Measurements from ENCODE around the gene RHEB. TPM values are rescaled to one million over a fixed set of nuclear protein-coding genes. Genes with fewer than 3 reads are reported as not detected.

Gene RHEB
- total RNA-seq, 4 donors from 2014 or later = 41.2 to 64.4 (median 53.5) TPM

DNA sequence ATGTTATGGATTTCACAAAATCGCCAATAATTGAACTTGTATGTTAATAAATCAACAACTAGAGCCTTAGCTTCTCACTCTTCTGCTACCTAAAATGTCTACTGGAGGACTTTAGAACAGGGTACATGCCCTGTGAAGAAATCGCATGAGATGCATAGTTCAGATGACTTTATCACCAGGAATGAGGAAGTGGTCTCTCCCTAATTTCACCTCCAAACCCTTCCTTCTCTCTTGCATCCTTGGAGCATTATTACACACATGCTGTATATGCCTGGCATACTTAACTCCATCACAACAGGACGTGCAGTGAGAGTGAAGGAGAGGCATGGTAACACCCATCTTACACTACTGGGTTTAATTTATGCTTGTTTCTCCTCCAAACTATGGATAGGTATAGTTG is 27.8 kb downstream of the RHEB start:
- no peak for DNase-seq (ENCODE audit: low spot score in 2 of 2)
- intact Hi-C loops (cut with DNase I; ENCODE audit: low total_unique reads) = no loop called here
- no peak overlapping the region for H3K4me3 ChIP-seq (ENCODE audit: low read depth, poor library complexity, severe bottlenecking)
- 73 to 88% methylated on average over 3 of the region's 3 CpGs for WGBS, 2 donors
- TF ChIP-seq, protein P1, sequence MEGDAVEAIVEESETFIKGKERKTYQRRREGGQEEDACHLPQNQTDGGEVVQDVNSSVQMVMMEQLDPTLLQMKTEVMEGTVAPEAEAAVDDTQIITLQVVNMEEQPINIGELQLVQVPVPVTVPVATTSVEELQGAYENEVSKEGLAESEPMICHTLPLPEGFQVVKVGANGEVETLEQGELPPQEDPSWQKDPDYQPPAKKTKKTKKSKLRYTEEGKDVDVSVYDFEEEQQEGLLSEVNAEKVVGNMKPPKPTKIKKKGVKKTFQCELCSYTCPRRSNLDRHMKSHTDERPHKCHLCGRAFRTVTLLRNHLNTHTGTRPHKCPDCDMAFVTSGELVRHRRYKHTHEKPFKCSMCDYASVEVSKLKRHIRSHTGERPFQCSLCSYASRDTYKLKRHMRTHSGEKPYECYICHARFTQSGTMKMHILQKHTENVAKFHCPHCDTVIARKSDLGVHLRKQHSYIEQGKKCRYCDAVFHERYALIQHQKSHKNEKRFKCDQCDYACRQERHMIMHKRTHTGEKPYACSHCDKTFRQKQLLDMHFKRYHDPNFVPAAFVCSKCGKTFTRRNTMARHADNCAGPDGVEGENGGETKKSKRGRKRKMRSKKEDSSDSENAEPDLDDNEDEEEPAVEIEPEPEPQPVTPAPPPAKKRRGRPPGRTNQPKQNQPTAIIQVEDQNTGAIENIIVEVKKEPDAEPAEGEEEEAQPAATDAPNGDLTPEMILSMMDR (IDR thresholded peaks at IDR 0.05) = no peak
- no peak for TF ChIP-seq POLR2A (IDR thresholded peaks at IDR 0.05)

DNA sequence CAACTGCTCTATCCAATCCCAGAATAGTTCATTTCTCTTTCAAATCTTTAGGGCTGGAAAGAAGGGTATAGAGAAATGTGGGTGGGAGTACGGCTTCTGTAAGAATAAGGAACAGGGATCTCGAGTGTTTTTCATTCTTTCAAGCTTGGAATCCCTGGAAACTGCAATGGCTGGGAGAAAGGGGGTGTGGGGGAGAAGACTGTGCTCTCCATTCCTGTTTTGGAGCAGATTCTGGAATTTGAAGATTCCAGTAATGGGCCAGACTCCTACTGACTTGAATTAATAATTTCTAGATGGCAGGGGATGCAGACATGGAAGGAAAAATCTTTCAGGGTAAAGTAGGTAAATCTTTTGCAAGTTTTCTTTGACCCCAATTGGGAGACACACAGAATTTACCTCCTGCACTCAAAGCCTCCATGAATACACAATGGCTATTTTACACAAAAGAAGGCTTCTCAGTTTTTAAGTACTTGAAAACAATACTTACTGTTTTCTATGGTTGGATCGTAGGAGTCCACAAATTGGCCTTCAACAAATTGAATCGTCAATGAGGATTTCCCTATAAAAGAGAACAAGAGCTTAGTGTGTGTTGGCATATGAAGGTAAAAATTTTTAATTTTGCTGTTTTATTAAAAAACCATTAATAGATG is 29.1 kb downstream of the RHEB start:
- intact Hi-C loops (cut with DNase I; ENCODE audit: low total_unique reads) = no loop called here

DNA sequence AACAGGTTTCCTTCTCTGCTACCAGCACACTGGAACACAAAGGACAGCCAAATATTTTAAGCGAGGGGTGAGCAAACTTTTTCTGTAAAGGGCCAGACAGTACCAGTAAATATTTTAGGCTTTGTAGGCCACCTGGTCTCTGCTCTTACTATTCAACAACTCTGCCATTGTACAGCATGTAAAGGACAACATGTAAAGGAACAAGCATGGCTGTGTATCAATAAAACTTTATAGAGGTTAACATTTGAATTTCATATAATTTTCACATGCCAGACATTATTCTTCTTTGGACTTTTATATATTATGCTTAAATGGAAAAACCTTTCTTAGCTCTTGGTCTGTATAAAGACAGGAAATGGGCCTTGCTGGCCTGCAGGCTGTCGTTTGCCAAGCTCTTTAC is 30.2 kb downstream of the RHEB start:
- WGBS, 2 donors = 74 to 90% methylated on average over 2 of the region's 2 CpGs
- intact Hi-C loops (cut with DNase I; ENCODE audit: low total_unique reads) = no loop called here
- no peak for TF ChIP-seq POLR2A (IDR thresholded peaks at IDR 0.05)
- TF ChIP-seq, protein P1 (IDR thresholded peaks at IDR 0.05) = no peak
- no peak overlapping the region for H3K4me3 ChIP-seq (ENCODE audit: low read depth, poor library complexity, severe bottlenecking)
- DNase-seq (ENCODE audit: low spot score in 2 of 2) = no peak

More for the DNA sequence above, 29.1 kb downstream of the RHEB start:
- DNase-seq (ENCODE audit: low spot score in 2 of 2) = no peak
- 83 to 84% methylated on average over 4 of the region's 4 CpGs for WGBS, 2 donors
- TF ChIP-seq, protein P1 (IDR thresholded peaks at IDR 0.05) = no peak
- H3K4me3 ChIP-seq (ENCODE audit: low read depth, poor library complexity, severe bottlenecking) = no peak overlapping the region

DNA sequence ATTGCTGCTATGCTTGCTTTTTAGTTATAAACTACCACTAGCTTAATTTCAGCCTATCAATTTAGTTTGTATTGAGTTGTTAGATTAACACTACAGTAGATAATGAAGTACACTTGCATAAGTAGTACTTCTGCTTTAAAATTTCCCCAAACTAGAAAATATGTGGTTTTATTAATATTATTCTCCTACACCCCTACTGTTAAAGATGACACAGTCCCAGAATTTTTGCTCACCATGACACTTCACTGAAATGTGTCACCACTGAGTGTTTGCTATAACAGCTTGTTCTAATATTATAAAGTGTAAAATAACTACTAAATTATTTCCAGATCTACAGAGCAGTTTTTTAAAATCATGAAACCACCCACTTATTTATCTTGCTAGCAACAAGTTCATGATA is 31.6 kb downstream of the RHEB start:
- TF ChIP-seq POLR2A (IDR thresholded peaks at IDR 0.05) = no peak
- TF ChIP-seq, protein P1 (IDR thresholded peaks at IDR 0.05) = no peak
- H3K4me3 ChIP-seq (ENCODE audit: low read depth, poor library complexity, severe bottlenecking) = no peak overlapping the region
- no peak for DNase-seq (ENCODE audit: low spot score in 2 of 2)
- intact Hi-C loops (cut with DNase I; ENCODE audit: low total_unique reads) = no loop called here

DNA sequence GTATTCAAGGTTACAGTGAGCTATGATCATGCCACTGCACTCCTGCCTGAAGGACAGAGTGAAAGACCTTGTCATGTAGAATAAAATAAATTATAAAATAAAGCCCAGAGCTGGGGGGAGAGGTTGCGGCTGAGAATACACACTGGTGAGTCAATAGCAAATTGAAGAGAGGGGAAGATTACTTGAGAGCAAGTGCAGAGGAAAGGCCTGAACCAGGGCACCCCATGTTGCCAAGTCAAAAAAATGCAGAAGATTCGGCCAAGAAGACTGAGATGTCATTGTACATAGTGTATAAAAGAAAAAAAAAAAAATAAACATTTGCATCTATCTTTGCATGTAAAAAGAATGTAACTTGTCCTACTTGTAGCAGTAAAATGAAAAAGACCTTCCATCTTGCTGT is 32.5 kb downstream of the RHEB start:
- WGBS, 2 donors = 56 to 88% methylated on average over 2 of the region's 2 CpGs
- intact Hi-C loops (cut with DNase I; ENCODE audit: low total_unique reads) = no loop called here

More for the DNA sequence above, 32.5 kb downstream of the RHEB start:
- no peak for TF ChIP-seq POLR2A (IDR thresholded peaks at IDR 0.05)
- TF ChIP-seq, protein P1 (IDR thresholded peaks at IDR 0.05) = no peak
- DNase-seq (ENCODE audit: low spot score in 2 of 2) = no peak
- no peak overlapping the region for H3K4me3 ChIP-seq (ENCODE audit: low read depth, poor library complexity, severe bottlenecking)
